ENCODE measurements around the gene CARD14. TPM values are rescaled to one million over a fixed set of nuclear protein-coding genes. Genes with fewer than 3 reads are reported as not detected.

CARD14 gene
- polyA plus RNA-seq, 1 donor (not counting 4 experiments of a cell fraction or from before 2014, with no cell fraction given): 0.49 TPM

GRCh38 chr17:80185968-80186367 lies 16.1 kb downstream of the CARD14 start:
- Histone ChIP-seq H4K20me1 (ENCODE audit: control insufficient read depth, extremely low read depth, insufficient read depth, low read length) (no peaks in the 10 kb centered on the region), H3K4me1 (ENCODE audit: control insufficient read depth, extremely low read depth, insufficient read depth, low read length) (peaks cover 19% of the 10 kb centered on the region), H3K36me3 (ENCODE audit: control insufficient read depth in 2 of 2, extremely low read depth in 1 of 2, insufficient read depth in 2 of 2, low read length in 2 of 2) (no peaks in the 10 kb centered on the region), H2AFZ (ENCODE audit: control insufficient read depth, low read length) (no peak overlapping the region), H3K9ac (ENCODE audit: control insufficient read depth, extremely low read depth, insufficient read depth, low read length) (no peak overlapping the region), H3K4me3 (ENCODE audit: control insufficient read depth in 2 of 3, extremely low read depth in 1 of 3, insufficient read depth in 2 of 3, low read depth in 1 of 3, low read length in 3 of 3) (no peak overlapping the region), H3K4me2 (ENCODE audit: control insufficient read depth, extremely low read depth, insufficient read depth, low read depth, low read length) (no peak overlapping the region), H3K9me1 (ENCODE audit: control insufficient read depth, extremely low read depth, insufficient read depth, low read length) (peaks cover 2% of the 10 kb centered on the region), H3K27me3 (ENCODE audit: control insufficient read depth, extremely low read depth, insufficient read depth, low read length) (peaks cover 8% of the 10 kb centered on the region), H3K79me2 (ENCODE audit: control insufficient read depth, insufficient read depth, low read length) (no peaks in the 10 kb centered on the region), H3K27ac (ENCODE audit: control insufficient read depth, insufficient read depth, low read length) (no peak overlapping the region), H3K9me3 (ENCODE audit: control insufficient read depth, low read depth, low read length) (no peaks in the 10 kb centered on the region)
- TF ChIP-seq CTCF (optimal IDR thresholded peaks at IDR 0.05 in 1 of 3, IDR thresholded peaks at IDR 0.05 in 1 of 3, conservative IDR thresholded peaks at IDR 0.05 in 1 of 3; ENCODE audit: extremely low read depth in 1 of 3, insufficient read depth in 2 of 3, low read length in 3 of 3): no peak
- TF ChIP-seq EZH2 (IDR thresholded peaks at IDR 0.05; ENCODE audit: low read length): no peak
- no peak for DNase-seq (ENCODE audit: low read depth, low spot score)
- dilution Hi-C loops (cut with MboI; ENCODE audit: extremely low pct_ligation_motif_present, low sequenced_read_pairs): no loop called here
- no peak for FAIRE-seq

GRCh38 chr17:80187090-80187489 lies 17.3 kb downstream of the CARD14 start:
- Histone ChIP-seq H4K20me1 (ENCODE audit: control insufficient read depth, extremely low read depth, insufficient read depth, low read length) (no peaks in the 10 kb centered on the region), H3K27me3 (ENCODE audit: control insufficient read depth, extremely low read depth, insufficient read depth, low read length) (peaks cover 14% of the 10 kb centered on the region), H3K4me1 (ENCODE audit: control insufficient read depth, extremely low read depth, insufficient read depth, low read length) (peaks cover 30% of the 10 kb centered on the region), H3K9me1 (ENCODE audit: control insufficient read depth, extremely low read depth, insufficient read depth, low read length) (peaks cover 2% of the 10 kb centered on the region), H3K9me3 (ENCODE audit: control insufficient read depth, low read depth, low read length) (no peaks in the 10 kb centered on the region), H3K27ac (ENCODE audit: control insufficient read depth, insufficient read depth, low read length) (peak overlapping the region; percentile 83), H3K4me2 (ENCODE audit: control insufficient read depth, extremely low read depth, insufficient read depth, low read depth, low read length) (peak overlapping the region; percentile 100), H3K36me3 (ENCODE audit: control insufficient read depth in 2 of 2, extremely low read depth in 1 of 2, insufficient read depth in 2 of 2, low read length in 2 of 2) (no peaks in the 10 kb centered on the region), H2AFZ (ENCODE audit: control insufficient read depth, low read length) (peak overlapping the region; percentile 89), H3K79me2 (ENCODE audit: control insufficient read depth, insufficient read depth, low read length) (no peaks in the 10 kb centered on the region), H3K9ac (ENCODE audit: control insufficient read depth, extremely low read depth, insufficient read depth, low read length) (peak overlapping the region; percentile 77), H3K4me3 (ENCODE audit: control insufficient read depth in 2 of 3, extremely low read depth in 1 of 3, insufficient read depth in 2 of 3, low read depth in 1 of 3, low read length in 3 of 3) (peak overlapping the region; percentile 32 to 71 (median 61))
- DNase-seq (ENCODE audit: low read depth, low spot score) (peak; percentile 53), FAIRE-seq (peak; percentile 98)
- TF ChIP-seq EZH2 (IDR thresholded peaks at IDR 0.05; ENCODE audit: low read length): no peak
- no peak for TF ChIP-seq CTCF (optimal IDR thresholded peaks at IDR 0.05 in 1 of 3, IDR thresholded peaks at IDR 0.05 in 1 of 3, conservative IDR thresholded peaks at IDR 0.05 in 1 of 3; ENCODE audit: extremely low read depth in 1 of 3, insufficient read depth in 2 of 3, low read length in 3 of 3)
- dilution Hi-C loops (cut with MboI; ENCODE audit: extremely low pct_ligation_motif_present, low sequenced_read_pairs): no loop called here

All from keratinocyte (primary cell).